ENCODE results near the gene DRD3. TPM values are rescaled to one million over a fixed set of nuclear protein-coding genes. Genes with fewer than 3 reads are reported as not detected.

Gene DRD3
- total and polyA plus RNA-seq, 2 donors (not counting 1 experiment from before 2014, with no cell fraction given): not detected

DNA sequence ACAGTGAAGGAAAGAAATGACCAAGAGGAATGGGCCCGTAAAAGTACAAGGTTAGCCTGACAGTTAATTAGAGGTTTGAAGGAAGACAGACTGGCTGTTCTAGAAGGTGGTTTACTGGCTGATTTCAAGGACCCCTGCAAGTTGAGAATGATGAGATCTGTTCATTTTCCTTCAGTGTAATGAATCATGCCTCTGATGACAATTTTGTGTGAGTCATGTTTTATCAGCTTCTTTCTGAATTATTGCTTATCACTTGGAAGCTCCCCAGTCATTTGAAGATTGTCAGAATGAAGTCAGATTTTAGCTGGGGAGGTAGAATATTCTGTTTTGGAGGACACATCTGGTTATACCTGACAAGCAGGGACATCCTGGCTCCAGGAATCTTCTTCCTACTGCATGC, 50.6 kb downstream of the DRD3 start:
- no peaks in the 10 kb centered on the region for H3K9me3 ChIP-seq (ENCODE audit: control insufficient read depth, insufficient read depth, low read depth, low read length)
- DNase-seq (ENCODE audit: low read depth in 2 of 2): peak in 1 of 2 donors; percentile 52
- TF ChIP-seq EZH2 (IDR thresholded peaks at IDR 0.05; ENCODE audit: low read length, missing control alignments) (no peak), CTCF (conservative IDR thresholded peaks at IDR 0.05 in 1 of 2, IDR thresholded peaks at IDR 0.05 in 1 of 2; ENCODE audit: low read depth in 1 of 2, low read length in 2 of 2) (no peak)

DNA sequence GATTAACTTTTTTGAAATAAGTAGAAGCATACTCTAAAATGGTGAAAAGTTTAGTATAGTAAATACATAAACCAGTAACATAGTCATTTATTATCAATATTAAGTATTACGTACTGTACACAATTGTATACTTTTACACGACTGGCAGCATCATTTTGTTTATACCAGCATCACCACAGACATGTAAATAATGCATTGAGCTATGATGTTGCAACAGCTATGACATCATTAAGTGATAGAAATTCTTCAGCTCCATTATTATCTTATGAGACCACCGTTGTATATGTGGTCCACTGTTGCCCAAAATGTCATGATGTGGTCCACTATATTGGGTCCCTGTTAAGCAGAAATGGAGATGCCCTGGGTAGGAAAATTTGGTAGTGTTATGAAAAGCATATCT, 51.3 kb downstream of the DRD3 start:
- peaks cover 3% of the 10 kb centered on the region for H3K4me1 ChIP-seq (ENCODE audit: control insufficient read depth, extremely low read depth, insufficient read depth, low read length)
- no peak overlapping the region for H3K9ac ChIP-seq (ENCODE audit: insufficient read depth, low read length)
- peak in 1 of 2 donors; percentile 42 for DNase-seq (ENCODE audit: low read depth in 2 of 2)
- no peaks in the 10 kb centered on the region for H3K36me3 ChIP-seq (ENCODE audit: control insufficient read depth, insufficient read depth, low read length)
- H3K4me2 ChIP-seq (ENCODE audit: extremely low read depth, insufficient read depth, low read length): no peak overlapping the region
- H3K9me3 ChIP-seq (ENCODE audit: control insufficient read depth, insufficient read depth, low read depth, low read length): no peaks in the 10 kb centered on the region
- H3K79me2 ChIP-seq (ENCODE audit: control insufficient read depth, insufficient read depth, low read length): no peaks in the 10 kb centered on the region
- H2AFZ ChIP-seq (ENCODE audit: low read length): no peak overlapping the region
- H4K20me1 ChIP-seq (ENCODE audit: control insufficient read depth, extremely low read depth, insufficient read depth, low read length): no peaks in the 10 kb centered on the region
- H3K27ac ChIP-seq (ENCODE audit: insufficient read depth, low read length): no peak overlapping the region
- no peak overlapping the region for H3K4me3 ChIP-seq (replicated peaks in 1 of 4; ENCODE audit: control extremely low read depth in 1 of 4, insufficient read depth in 1 of 4, low read depth in 3 of 4, low read length in 4 of 4)
- H3K27me3 ChIP-seq (ENCODE audit: control insufficient read depth, insufficient read depth, low read length): no peaks in the 10 kb centered on the region
- no peak for TF ChIP-seq EZH2 (IDR thresholded peaks at IDR 0.05; ENCODE audit: low read length, missing control alignments)
- TF ChIP-seq CTCF (conservative IDR thresholded peaks at IDR 0.05 in 1 of 2, IDR thresholded peaks at IDR 0.05 in 1 of 2; ENCODE audit: low read depth in 1 of 2, low read length in 2 of 2): no peak

More for the DNA sequence above, 50.6 kb downstream of the DRD3 start:
- H3K4me1 ChIP-seq (ENCODE audit: control insufficient read depth, extremely low read depth, insufficient read depth, low read length): no peaks in the 10 kb centered on the region
- no peaks in the 10 kb centered on the region for H3K79me2 ChIP-seq (ENCODE audit: control insufficient read depth, insufficient read depth, low read length)
- H3K4me2 ChIP-seq (ENCODE audit: extremely low read depth, insufficient read depth, low read length): no peak overlapping the region
- H3K9ac ChIP-seq (ENCODE audit: insufficient read depth, low read length): no peak overlapping the region
- H4K20me1 ChIP-seq (ENCODE audit: control insufficient read depth, extremely low read depth, insufficient read depth, low read length): no peaks in the 10 kb centered on the region
- no peak overlapping the region for H3K4me3 ChIP-seq (replicated peaks in 1 of 4; ENCODE audit: control extremely low read depth in 1 of 4, insufficient read depth in 1 of 4, low read depth in 3 of 4, low read length in 4 of 4)
- H3K27ac ChIP-seq (ENCODE audit: insufficient read depth, low read length): no peak overlapping the region
- no peak overlapping the region for H2AFZ ChIP-seq (ENCODE audit: low read length)
- no peaks in the 10 kb centered on the region for H3K36me3 ChIP-seq (ENCODE audit: control insufficient read depth, insufficient read depth, low read length)
- no peaks in the 10 kb centered on the region for H3K27me3 ChIP-seq (ENCODE audit: control insufficient read depth, insufficient read depth, low read length)

GRCh38 chr3:114126461-114126860, 52.4 kb downstream of the DRD3 start:
- Histone ChIP-seq H3K27ac (ENCODE audit: insufficient read depth, low read length) (no peak overlapping the region), H3K4me1 (ENCODE audit: control insufficient read depth, extremely low read depth, insufficient read depth, low read length) (peaks cover 8% of the 10 kb centered on the region), H2AFZ (ENCODE audit: low read length) (no peak overlapping the region), H3K9ac (ENCODE audit: insufficient read depth, low read length) (no peak overlapping the region), H4K20me1 (ENCODE audit: control insufficient read depth, extremely low read depth, insufficient read depth, low read length) (no peaks in the 10 kb centered on the region), H3K27me3 (ENCODE audit: control insufficient read depth, insufficient read depth, low read length) (no peaks in the 10 kb centered on the region), H3K4me3 (replicated peaks in 1 of 4; ENCODE audit: control extremely low read depth in 1 of 4, insufficient read depth in 1 of 4, low read depth in 3 of 4, low read length in 4 of 4) (no peak overlapping the region), H3K4me2 (ENCODE audit: extremely low read depth, insufficient read depth, low read length) (no peak overlapping the region), H3K36me3 (ENCODE audit: control insufficient read depth, insufficient read depth, low read length) (no peaks in the 10 kb centered on the region), H3K9me3 (ENCODE audit: control insufficient read depth, insufficient read depth, low read depth, low read length) (no peaks in the 10 kb centered on the region), H3K79me2 (ENCODE audit: control insufficient read depth, insufficient read depth, low read length) (no peaks in the 10 kb centered on the region)
- TF ChIP-seq EZH2 (IDR thresholded peaks at IDR 0.05; ENCODE audit: low read length, missing control alignments) (no peak), CTCF (conservative IDR thresholded peaks at IDR 0.05 in 1 of 2, IDR thresholded peaks at IDR 0.05 in 1 of 2; ENCODE audit: low read depth in 1 of 2, low read length in 2 of 2) (no peak)
- DNase-seq (ENCODE audit: low read depth in 2 of 2): peak in 1 of 2 donors; percentile 20
